H9 (cell line): Measurements from ENCODE around the gene MYBPC2. TPM values are rescaled to one million over a fixed set of nuclear protein-coding genes. Genes with fewer than 3 reads are reported as not detected.

Experiments
- DNase-seq: peaks from one replicate; pipeline ENCODE4 v3.0.0-alpha.2; 2017
- H2AFZ ChIP-seq: one replicate; pipeline ENCODE4 v1.6.1; 2013; ENCODE audit warnings: mild to moderate bottlenecking, low read length, control low read depth, moderate library complexity
- H2AK5ac ChIP-seq: 2 replicates; pipeline ENCODE4 v1.6.1; 2013; ENCODE audit warnings: low read length, control low read depth, mixed read lengths; ENCODE audit not compliant: insufficient read length
- H2BK120ac ChIP-seq: one replicate; pipeline ENCODE4 v1.6.1; 2013; ENCODE audit warnings: low read depth, mild to moderate bottlenecking, low read length, control low read depth, inconsistent platforms; ENCODE audit not compliant: poor library complexity, severe bottlenecking
- H2BK12ac ChIP-seq: 2 replicates; pipeline ENCODE4 v1.6.1; 2013; ENCODE audit warnings: low read length, control low read depth, mixed read lengths, low read depth; ENCODE audit not compliant: insufficient read length
- H2BK15ac ChIP-seq: 2 replicates; pipeline ENCODE4 v1.6.1; 2013; ENCODE audit warnings: low read depth, low read length, control low read depth
- H2BK20ac ChIP-seq: one replicate; pipeline ENCODE4 v1.6.1; 2013; ENCODE audit warnings: low read depth, mild to moderate bottlenecking, low read length, control low read depth, inconsistent platforms; ENCODE audit not compliant: poor library complexity, severe bottlenecking
- H2BK5ac ChIP-seq: 2 replicates; pipeline ENCODE4 v1.6.1; 2013; ENCODE audit warnings: low read length, control low read depth, mixed read lengths; ENCODE audit not compliant: insufficient read length
- H3K14ac ChIP-seq: 2 replicates; pipeline ENCODE4 v1.6.1; 2013; ENCODE audit warnings: low read length, control low read depth; ENCODE audit not compliant: insufficient read depth
- H3K18ac ChIP-seq: 2 replicates; pipeline ENCODE4 v1.6.1; 2013; ENCODE audit warnings: low read depth, mild to moderate bottlenecking, mixed read lengths, low read length, control low read depth; ENCODE audit not compliant: insufficient read length
- H3K23ac ChIP-seq: 2 replicates; pipeline ENCODE4 v1.6.1; 2013; ENCODE audit warnings: low read length, control low read depth, mixed read lengths, low read depth; ENCODE audit not compliant: insufficient read length
- H3K23me2 ChIP-seq: 2 replicates; pipeline ENCODE4 v1.6.1; 2013; ENCODE audit warnings: low read depth, mild to moderate bottlenecking, mixed read lengths, low read length, control low read depth; ENCODE audit not compliant: insufficient read length, poor library complexity, severe bottlenecking
- H3K27ac ChIP-seq: 2 replicates; pipeline ENCODE4 v1.5.1; 2013; ENCODE audit warnings: low read length, control low read depth, mixed read lengths, low read depth; ENCODE audit not compliant: insufficient read length
- H3K27me3 ChIP-seq: 2 replicates; pipeline ENCODE4 v1.6.1; 2013; ENCODE audit warnings: low read length, control low read depth, inconsistent platforms; ENCODE audit not compliant: insufficient read depth
- H3K4ac ChIP-seq: 2 replicates; pipeline ENCODE4 v1.6.1; 2013; ENCODE audit warnings: low read depth, mild to moderate bottlenecking, control low read depth, inconsistent platforms, low read length, moderate library complexity
- H3K4me1 ChIP-seq: 2 replicates; pipeline ENCODE4 v1.6.1; 2013; ENCODE audit warnings: low read length, control low read depth, inconsistent platforms; ENCODE audit not compliant: insufficient read depth
- H3K4me2 ChIP-seq: 2 replicates; pipeline ENCODE4 v1.6.1; 2013; ENCODE audit warnings: low read length, control low read depth, mixed read lengths; ENCODE audit not compliant: insufficient read length, insufficient read depth
- H3K56ac ChIP-seq: 2 replicates; pipeline ENCODE4 v1.6.1; 2013; ENCODE audit warnings: low read depth, mild to moderate bottlenecking, mixed read lengths, low read length, control low read depth; ENCODE audit not compliant: insufficient read length
- H3K79me1 ChIP-seq: 2 replicates; pipeline ENCODE4 v1.6.1; 2013; ENCODE audit warnings: low read depth, mild to moderate bottlenecking, moderate library complexity, low read length, control low read depth, inconsistent platforms; ENCODE audit not compliant: insufficient read depth, poor library complexity, severe bottlenecking
- H3K79me2 ChIP-seq: 2 replicates; pipeline ENCODE4 v1.6.1; 2013; ENCODE audit warnings: low read length, control low read depth, inconsistent platforms; ENCODE audit not compliant: insufficient read depth
- H3K9ac ChIP-seq: 2 replicates; pipeline ENCODE4 v1.6.1; 2013; ENCODE audit warnings: low read length, control low read depth, mixed read lengths; ENCODE audit not compliant: insufficient read length; ENCODE audit errors: extremely low read depth
- H3K9me3 ChIP-seq: one replicate; pipeline ENCODE4 v1.6.1; 2013; ENCODE audit warnings: low read depth, low read length, inconsistent platforms; ENCODE audit not compliant: control insufficient read depth
- H3T11ph ChIP-seq: one replicate; pipeline ENCODE4 v1.6.1; 2013; ENCODE audit warnings: mild to moderate bottlenecking, low read length, control low read depth, inconsistent platforms
- H4K20me1 ChIP-seq: one replicate; pipeline ENCODE4 v1.6.1; 2013; ENCODE audit not compliant: control insufficient read depth, insufficient read length, insufficient read depth
- H4K5ac ChIP-seq: 2 replicates; pipeline ENCODE4 v1.6.1; 2013; ENCODE audit warnings: low read depth, mild to moderate bottlenecking, mixed read lengths, low read length, control low read depth; ENCODE audit not compliant: insufficient read length
- H4K8ac ChIP-seq: replicated peaks from 2 replicates; pipeline ENCODE4 v1.6.1; 2013; ENCODE audit warnings: low read length, control low read depth, mixed read lengths, low read depth; ENCODE audit not compliant: insufficient read length
- H4K91ac ChIP-seq: 2 replicates; pipeline ENCODE4 v1.6.1; 2013; ENCODE audit warnings: low read depth, mild to moderate bottlenecking, moderate library complexity, mixed read lengths, low read length, control low read depth; ENCODE audit not compliant: insufficient read length
- H3K27ac Mint-ChIP-seq, 3 experiments: 2 replicates in 2 of 3; 3 replicates in 1 of 3; pipeline ENCODE4 v1.8.0; 2020 to 2021; ENCODE audit warnings: mixed read lengths in 3 of 3, mild to moderate bottlenecking in 1 of 3, moderate library complexity in 1 of 3
- H3K27me3 Mint-ChIP-seq: 2 replicates; pipeline ENCODE4 v1.8.0; 2021; ENCODE audit warnings: low read depth, mild to moderate bottlenecking, moderate library complexity, mixed read lengths
- H3K36me3 Mint-ChIP-seq, 3 experiments: 2 replicates in 2 of 3; 3 replicates in 1 of 3; pipeline ENCODE4 v1.8.0; 2020 to 2021; ENCODE audit warnings: low read depth in 3 of 3, mixed read lengths in 3 of 3; ENCODE audit not compliant: insufficient read depth in 1 of 3
- H3K4me1 Mint-ChIP-seq, 2 experiments: 2 replicates each; pipeline ENCODE4 v1.8.0; 2020; ENCODE audit warnings: mixed read lengths in 2 of 2
- H3K4me3 Mint-ChIP-seq, 2 experiments: 2 replicates in 1 of 2; 3 replicates in 1 of 2; pipeline ENCODE4 v1.8.0; 2020 to 2021; ENCODE audit warnings: mild to moderate bottlenecking in 2 of 2, mixed read lengths in 2 of 2, moderate library complexity in 1 of 2
- H3K9me3 Mint-ChIP-seq, 2 experiments: 2 replicates in 1 of 2; 3 replicates in 1 of 2; pipeline ENCODE4 v1.8.0; 2020; ENCODE audit warnings: mild to moderate bottlenecking in 2 of 2, mixed read lengths in 2 of 2, moderate library complexity in 1 of 2
- CTCF ChIP-seq: fragments of 200-600 bp; sonication (generic); conservative IDR thresholded peaks from 3 replicates; pipeline ENCODE4 v1.8.0; 2021; ENCODE audit warnings: antibody characterized with exemption, mild to moderate bottlenecking
- WGBS: extraction: QIAGEN DNeasy Blood & Tissue Kit; methylation state at CpG from one replicate; pipeline ENCODE4 v1.1.7; 2013; ENCODE audit warnings: missing lambda C conversion rate, low lambda C conversion rate, mixed read lengths; ENCODE audit not compliant: insufficient read length; ENCODE audit errors: extremely low coverage; 5-methylcytosine and 5-hydroxymethylcytosine counted together
- total RNA-seq: library from RNA; stranded (reverse); gene quantifications from 2 replicates; pipeline ENCODE4 v1.2.1, GENCODE V29; 2021

The MYBPC2 gene
- total RNA-seq, 1 experiment from 2014 or later, result 4.9 TPM

GRCh38 chr19:50490411-50490811, 57.7 kb downstream of the MYBPC2 start:
- Histone ChIP-seq H3K23me2 (peaks cover 5% of the 10 kb centered on the region), H4K8ac (no peak overlapping the region), H2BK20ac (no peak overlapping the region), H3K56ac (no peak overlapping the region), H2AFZ (no peak overlapping the region), H3K9ac (no peak overlapping the region), H3K23ac (no peak overlapping the region), H3K4me1 (peaks cover 4% of the 10 kb centered on the region; the same call in 1 of the 2 replicates), H3K27me3 (peaks cover 10% of the 10 kb centered on the region; the same call in 1 of the 2 replicates), H3K4ac (no peak overlapping the region), H2BK12ac (no peak overlapping the region), H3K18ac (no peak overlapping the region), H3K14ac (no peak overlapping the region), H4K20me1 (no peaks in the 10 kb centered on the region), H3K79me2 (no peaks in the 10 kb centered on the region), H3K79me1 (no peaks in the 10 kb centered on the region), H4K5ac (no peak overlapping the region), H3T11ph (no peak overlapping the region), H2BK5ac (no peak overlapping the region), H3K27ac (no peak overlapping the region), H2BK15ac (no peak overlapping the region), H3K4me2 (no peak overlapping the region), H2BK120ac (no peak overlapping the region), H2AK5ac (no peak overlapping the region), H3K9me3 (peaks cover 8% of the 10 kb centered on the region), H4K91ac (no peak overlapping the region)
- no peak overlapping the region for H3K27ac Mint-ChIP-seq
- WGBS, result no CpG with 5 or more reads among the region's 18 CpGs
- peak; percentile 26 for DNase-seq
- H3K36me3 Mint-ChIP-seq, result peaks cover 18 to 24% (median 18%) of the 10 kb centered on the region in 3 experiments
- H3K27me3 Mint-ChIP-seq, result peaks cover 97% of the 10 kb centered on the region
- peak overlapping the region in 1 of 2 experiments; percentile 45; a peak in 3 of 5 replicates for H3K4me3 Mint-ChIP-seq
- peaks cover 22 to 34% of the 10 kb centered on the region in 2 experiments for H3K9me3 Mint-ChIP-seq
- no peak for TF ChIP-seq CTCF
- H3K4me1 Mint-ChIP-seq, result peaks cover 29 to 42% of the 10 kb centered on the region in 2 experiments
